ENCODE measurements around the gene MUC12.

DNA sequence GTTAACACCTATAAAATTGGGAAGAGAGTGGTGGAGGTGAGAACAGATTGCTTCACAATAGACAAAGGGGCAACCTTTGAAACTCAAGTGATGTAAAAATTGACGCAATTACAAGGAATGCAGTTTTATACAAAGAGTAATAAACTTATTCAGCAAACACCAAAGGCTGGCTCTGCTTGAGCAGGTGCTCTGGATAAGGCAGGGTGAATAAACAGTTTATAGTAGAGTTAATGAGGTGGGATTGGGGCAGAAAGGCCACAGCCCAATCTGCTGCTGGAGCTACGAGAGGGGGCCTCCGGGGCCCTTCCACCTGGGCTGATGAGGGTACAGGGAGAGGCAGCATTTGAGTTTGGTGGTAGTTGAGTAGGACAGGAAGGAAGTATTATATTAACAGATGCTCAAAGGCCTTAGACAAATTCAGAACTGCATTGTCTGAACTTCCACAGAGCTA, 6.0 kb downstream of the MUC12 start:
- TF ChIP-seq, protein P1, sequence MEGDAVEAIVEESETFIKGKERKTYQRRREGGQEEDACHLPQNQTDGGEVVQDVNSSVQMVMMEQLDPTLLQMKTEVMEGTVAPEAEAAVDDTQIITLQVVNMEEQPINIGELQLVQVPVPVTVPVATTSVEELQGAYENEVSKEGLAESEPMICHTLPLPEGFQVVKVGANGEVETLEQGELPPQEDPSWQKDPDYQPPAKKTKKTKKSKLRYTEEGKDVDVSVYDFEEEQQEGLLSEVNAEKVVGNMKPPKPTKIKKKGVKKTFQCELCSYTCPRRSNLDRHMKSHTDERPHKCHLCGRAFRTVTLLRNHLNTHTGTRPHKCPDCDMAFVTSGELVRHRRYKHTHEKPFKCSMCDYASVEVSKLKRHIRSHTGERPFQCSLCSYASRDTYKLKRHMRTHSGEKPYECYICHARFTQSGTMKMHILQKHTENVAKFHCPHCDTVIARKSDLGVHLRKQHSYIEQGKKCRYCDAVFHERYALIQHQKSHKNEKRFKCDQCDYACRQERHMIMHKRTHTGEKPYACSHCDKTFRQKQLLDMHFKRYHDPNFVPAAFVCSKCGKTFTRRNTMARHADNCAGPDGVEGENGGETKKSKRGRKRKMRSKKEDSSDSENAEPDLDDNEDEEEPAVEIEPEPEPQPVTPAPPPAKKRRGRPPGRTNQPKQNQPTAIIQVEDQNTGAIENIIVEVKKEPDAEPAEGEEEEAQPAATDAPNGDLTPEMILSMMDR (IDR thresholded peaks at IDR 0.05), result no peak
- no peak for TF ChIP-seq POLR2AphosphoS5 (IDR thresholded peaks at IDR 0.05; ENCODE audit: low read depth, low read length)
- TF ChIP-seq, protein P2, sequence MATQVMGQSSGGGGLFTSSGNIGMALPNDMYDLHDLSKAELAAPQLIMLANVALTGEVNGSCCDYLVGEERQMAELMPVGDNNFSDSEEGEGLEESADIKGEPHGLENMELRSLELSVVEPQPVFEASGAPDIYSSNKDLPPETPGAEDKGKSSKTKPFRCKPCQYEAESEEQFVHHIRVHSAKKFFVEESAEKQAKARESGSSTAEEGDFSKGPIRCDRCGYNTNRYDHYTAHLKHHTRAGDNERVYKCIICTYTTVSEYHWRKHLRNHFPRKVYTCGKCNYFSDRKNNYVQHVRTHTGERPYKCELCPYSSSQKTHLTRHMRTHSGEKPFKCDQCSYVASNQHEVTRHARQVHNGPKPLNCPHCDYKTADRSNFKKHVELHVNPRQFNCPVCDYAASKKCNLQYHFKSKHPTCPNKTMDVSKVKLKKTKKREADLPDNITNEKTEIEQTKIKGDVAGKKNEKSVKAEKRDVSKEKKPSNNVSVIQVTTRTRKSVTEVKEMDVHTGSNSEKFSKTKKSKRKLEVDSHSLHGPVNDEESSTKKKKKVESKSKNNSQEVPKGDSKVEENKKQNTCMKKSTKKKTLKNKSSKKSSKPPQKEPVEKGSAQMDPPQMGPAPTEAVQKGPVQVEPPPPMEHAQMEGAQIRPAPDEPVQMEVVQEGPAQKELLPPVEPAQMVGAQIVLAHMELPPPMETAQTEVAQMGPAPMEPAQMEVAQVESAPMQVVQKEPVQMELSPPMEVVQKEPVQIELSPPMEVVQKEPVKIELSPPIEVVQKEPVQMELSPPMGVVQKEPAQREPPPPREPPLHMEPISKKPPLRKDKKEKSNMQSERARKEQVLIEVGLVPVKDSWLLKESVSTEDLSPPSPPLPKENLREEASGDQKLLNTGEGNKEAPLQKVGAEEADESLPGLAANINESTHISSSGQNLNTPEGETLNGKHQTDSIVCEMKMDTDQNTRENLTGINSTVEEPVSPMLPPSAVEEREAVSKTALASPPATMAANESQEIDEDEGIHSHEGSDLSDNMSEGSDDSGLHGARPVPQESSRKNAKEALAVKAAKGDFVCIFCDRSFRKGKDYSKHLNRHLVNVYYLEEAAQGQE (IDR thresholded peaks at IDR 0.05; ENCODE audit: insufficient read depth in 1 of 2, low read depth in 2 of 2, low read length in 1 of 2), result no peak
- no peak for TF ChIP-seq SIN3A (IDR thresholded peaks at IDR 0.05; ENCODE audit: borderline replicate concordance, insufficient read depth, low read depth, low read length)
- no peak for TF ChIP-seq TCF7L2 (IDR thresholded peaks at IDR 0.05; ENCODE audit: low read depth, low read length)
